Keratinocyte (primary cell): Measurements from ENCODE around the gene UNC13C. TPM values are rescaled to one million over a fixed set of nuclear protein-coding genes. Genes with fewer than 3 reads are reported as not detected.
"Not testable (repeated sequence)": the region's sequence is repeated elsewhere in the genome, so short reads cannot be mapped to it uniquely, and the experiment has no call there.

Source experiments
- DNase-seq: peaks from one replicate; pipeline ENCODE4 v3.0.0-alpha.2; 2011; ENCODE audit warnings: low read depth, missing footprints, low spot score
- FAIRE-seq: peaks from 2 replicates; lab custom pipeline; 2011; peaks lifted over from hg19 to GRCh38; lab: Jason Lieb, UNC
- H2AFZ ChIP-seq: 2 replicates; pipeline ENCODE4 v1.6.0; 2012; ENCODE audit warnings: low read length, control low read depth, inconsistent platforms; ENCODE audit not compliant: control insufficient read depth
- H3K27ac ChIP-seq: 2 replicates; pipeline ENCODE4 v1.5.1; 2011; ENCODE audit warnings: low read length; ENCODE audit not compliant: control insufficient read depth, insufficient read depth
- H3K27me3 ChIP-seq: 3 replicates; pipeline ENCODE4 v1.6.0; 2011; ENCODE audit warnings: low read length; ENCODE audit not compliant: control insufficient read depth, insufficient read depth; ENCODE audit errors: extremely low read depth
- H3K36me3 ChIP-seq, 2 experiments: 2 replicates in 1 of 2; 3 replicates in 1 of 2; pipeline ENCODE4 v1.5.1; 2011; ENCODE audit warnings: low read length in 2 of 2, mild to moderate bottlenecking in 1 of 2; ENCODE audit not compliant: control insufficient read depth in 2 of 2, insufficient read depth in 2 of 2; ENCODE audit errors: extremely low read depth in 1 of 2
- H3K4me1 ChIP-seq: 3 replicates; pipeline ENCODE4 v1.5.1; 2011; ENCODE audit warnings: low read length; ENCODE audit not compliant: control insufficient read depth, insufficient read depth; ENCODE audit errors: extremely low read depth
- H3K4me2 ChIP-seq: 3 replicates; pipeline ENCODE4 v1.6.0; 2011; ENCODE audit warnings: low read depth, low read length; ENCODE audit not compliant: control insufficient read depth, insufficient read depth; ENCODE audit errors: extremely low read depth
- H3K4me3 ChIP-seq, 3 experiments: fragments of 200-600 bp in 1 of 3; sonication (generic) in 1 of 3; 2 replicates in 2 of 3; 3 replicates in 1 of 3; pipeline ENCODE4 v1.5.1; 2011 to 2016; ENCODE audit warnings: low read length in 3 of 3, mild to moderate bottlenecking in 3 of 3, control low read depth in 2 of 3, inconsistent platforms in 1 of 3, low read depth in 1 of 3, mixed read lengths in 1 of 3, mixed run types in 1 of 3, moderate library complexity in 1 of 3; ENCODE audit not compliant: control insufficient read depth in 2 of 3, insufficient read depth in 2 of 3; ENCODE audit errors: extremely low read depth in 1 of 3
- H3K79me2 ChIP-seq: 2 replicates; pipeline ENCODE4 v1.6.0; 2012; ENCODE audit warnings: low read length; ENCODE audit not compliant: control insufficient read depth, insufficient read depth
- H3K9ac ChIP-seq: 3 replicates; pipeline ENCODE4 v1.6.0; 2011; ENCODE audit warnings: low read length; ENCODE audit not compliant: control insufficient read depth, insufficient read depth; ENCODE audit errors: extremely low read depth
- H3K9me1 ChIP-seq: 3 replicates; pipeline ENCODE4 v1.6.0; 2011; ENCODE audit warnings: low read length; ENCODE audit not compliant: control insufficient read depth, insufficient read depth; ENCODE audit errors: extremely low read depth
- H3K9me3 ChIP-seq: 2 replicates; pipeline ENCODE4 v1.5.1; 2012; ENCODE audit warnings: low read depth, low read length; ENCODE audit not compliant: control insufficient read depth
- H4K20me1 ChIP-seq: 3 replicates; pipeline ENCODE4 v1.6.0; 2011; ENCODE audit warnings: low read length; ENCODE audit not compliant: control insufficient read depth, insufficient read depth; ENCODE audit errors: extremely low read depth
- CTCF ChIP-seq, 3 experiments: IDR thresholded peaks in 1 of 3; conservative IDR thresholded peaks in 1 of 3; optimal IDR thresholded peaks in 1 of 3; 2 replicates in 2 of 3; 3 replicates in 1 of 3; pipeline versions ENCODE3 to v1.5.1; 2011; ENCODE audit warnings: low read length in 3 of 3, mild to moderate bottlenecking in 3 of 3, moderate library complexity in 2 of 3, control low read depth in 1 of 3, inconsistent platforms in 1 of 3; ENCODE audit not compliant: insufficient read depth in 2 of 3; ENCODE audit errors: extremely low read depth in 1 of 3
- EZH2 ChIP-seq: IDR thresholded peaks from one replicate; pipeline ENCODE4 v1.6.1; 2012; ENCODE audit warnings: inconsistent platforms, mild to moderate bottlenecking, low read length, moderate library complexity
- dilution Hi-C: fragments of 300-500 bp; cut with MboI; formaldehyde crosslinking; loops from one replicate; pipeline ENCODE4 v1.7.0; 2020; ENCODE audit warnings: low sequenced_read_pairs; ENCODE audit not compliant: extremely low pct_ligation_motif_present
- polyA minus RNA-seq, 3 experiments: library from RNA; depleted of rRNA, polyadenylated mRNA; stranded (reverse); fragments of >200 nt; gene quantifications; 1 replicate in 1 of 3; 2 replicates in 1 of 3; 3 replicates in 1 of 3; pipeline ENCODE4 v1.2.3, GENCODE V29; 2011
- polyA plus RNA-seq, 5 experiments: library from polyadenylated mRNA; depleted of rRNA in 3 of 5; stranded (reverse) in 3 of 5; stranded (forward) in 1 of 5; unstranded in 1 of 5; fragments of >200 nt; gene quantifications; 1 replicate in 1 of 5; 2 replicates in 3 of 5; 3 replicates in 1 of 5; pipeline versions ENCODE4 v1.2.1 to v1.2.3, GENCODE V29; 2011 to 2012; ENCODE audit warnings: missing spikeins in 2 of 5, low read depth in 1 of 5, low replicate concordance in 1 of 5

UNC13C gene
- 0.04 TPM in 1 of 3 replicates, not detected in the others for polyA plus RNA-seq
- 0.15 TPM for polyA plus RNA-seq (2011; ENCODE audit: low read depth)
- polyA plus RNA-seq (2011; cell fraction: cytosol; rRNA removed): not detected in 2 replicates
- polyA plus RNA-seq (2011; cell fraction: nucleus; rRNA removed): not detected in 2 replicates
- polyA plus RNA-seq (2012; ENCODE audit: low replicate concordance): not detected in 2 replicates
- not detected in 3 replicates for polyA minus RNA-seq
- polyA minus RNA-seq (2011; cell fraction: cytosol; rRNA and poly(A)+ RNA removed): not detected
- not detected in 2 replicates for polyA minus RNA-seq (2011; cell fraction: nucleus; rRNA and poly(A)+ RNA removed)

- peak within 1 kb of the TSS in 2 of 3 experiments; percentile 47 to 57 for H3K4me3 ChIP-seq
- H3K36me3 ChIP-seq: no peaks in the 10 kb centered on the region
- no peak within 1 kb of the TSS for H3K9ac ChIP-seq
- no peaks in the 10 kb centered on the region for H3K79me2 ChIP-seq
- H2AFZ ChIP-seq: peak within 1 kb of the TSS; percentile 75
- H3K9me1 ChIP-seq: no peaks in the 10 kb centered on the region
- no peaks in the 10 kb centered on the region for H4K20me1 ChIP-seq
- DNase-seq: no peak
- TF ChIP-seq CTCF (optimal IDR thresholded peaks at IDR 0.05 in 1 of 3, IDR thresholded peaks at IDR 0.05 in 1 of 3, conservative IDR thresholded peaks at IDR 0.05 in 1 of 3; ENCODE audit: extremely low read depth in 1 of 3, insufficient read depth in 2 of 3, low read length in 3 of 3): no peak
- TF ChIP-seq EZH2: peak; percentile 81
- FAIRE-seq: no peak
- H3K4me1 ChIP-seq: peaks cover 4% of the 10 kb centered on the region
- peaks cover 19% of the 10 kb centered on the region for H3K27me3 ChIP-seq
- dilution Hi-C loops: no loop called here
- H3K4me2 ChIP-seq: peak within 1 kb of the TSS; percentile 77
- H3K27ac ChIP-seq: no peak within 1 kb of the TSS
- H3K9me3 ChIP-seq: no peaks in the 10 kb centered on the region
Measured at GRCh38 chr15:53978253-53978906, at the start of gene UNC13C. UNC13C (plus strand) TSS chr15:53978441; CDS start chr15:54012904, 34,463 bp downstream.

- Histone ChIP-seq H3K36me3 (no peaks in the 10 kb centered on the region), H3K9ac (no peak overlapping the region), H3K79me2 (no peaks in the 10 kb centered on the region), H3K4me2 (no peak overlapping the region), H3K9me3 (no peaks in the 10 kb centered on the region), H2AFZ (no peak overlapping the region), H3K27me3 (no peaks in the 10 kb centered on the region), H3K9me1 (no peaks in the 10 kb centered on the region), H4K20me1 (no peaks in the 10 kb centered on the region), H3K27ac (no peak overlapping the region), H3K4me3 (no peak overlapping the region), H3K4me1 (no peaks in the 10 kb centered on the region)
- FAIRE-seq (no peak), DNase-seq (no peak)
- TF ChIP-seq CTCF (optimal IDR thresholded peaks at IDR 0.05 in 1 of 3, IDR thresholded peaks at IDR 0.05 in 1 of 3, conservative IDR thresholded peaks at IDR 0.05 in 1 of 3; ENCODE audit: extremely low read depth in 1 of 3, insufficient read depth in 2 of 3, low read length in 3 of 3): no peak
- TF ChIP-seq EZH2: no peak
- dilution Hi-C loops: no loop called here
Measured at GRCh38 chr15:53936137-53936536, 42.1 kb upstream of the UNC13C start.

DNA sequence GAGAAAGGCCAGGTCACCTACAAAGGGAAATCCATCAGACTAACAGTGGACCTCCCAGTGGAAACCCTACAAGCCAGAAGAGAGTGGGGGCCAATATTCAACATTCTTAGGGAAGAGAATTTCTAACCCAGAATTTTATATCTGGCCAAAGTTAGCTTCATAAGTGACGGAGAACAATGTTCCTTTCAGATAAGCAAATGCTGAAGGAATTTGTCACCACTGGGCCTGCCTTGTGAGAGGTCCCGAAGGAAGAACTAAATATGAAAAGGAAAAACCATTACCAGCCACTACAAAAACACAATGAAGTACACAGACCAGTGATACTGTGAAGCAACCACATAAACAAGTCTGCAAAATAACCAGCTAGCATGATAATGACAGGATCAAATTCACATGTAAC is 40.6 kb upstream of the UNC13C start:
- H3K4me3 ChIP-seq, DNase-seq, H3K9ac ChIP-seq, dilution Hi-C loops, FAIRE-seq, H3K27me3 ChIP-seq, H4K20me1 ChIP-seq, H3K4me2 ChIP-seq, H2AFZ ChIP-seq, H3K9me1 ChIP-seq, H3K79me2 ChIP-seq, H3K4me1 ChIP-seq, H3K9me3 ChIP-seq, H3K27ac ChIP-seq, H3K36me3 ChIP-seq: not testable (repeated sequence)
